Limb (tissue), 2 donors: ENCODE results near the gene KBTBD13.
"Not testable (repeated sequence)": the region's sequence is repeated elsewhere in the genome, so short reads cannot be mapped to it uniquely, and the experiment has no call there.

Source experiments
- DNase-seq, 2 donors: peaks; one replicate each; pipeline ENCODE4 v3.0.0-alpha.2; 2016; ENCODE audit errors: extremely low spot score in 2 of 2

Gene KBTBD13

GRCh38 chr15:65076486-65077290 is at the start of gene KBTBD13:
Gene KBTBD13, plus strand, starts transcription at chr15:65076746. Its CDS starts 70 bp downstream, at chr15:65076816.
- DNase-seq: no peak

GRCh38 chr15:65026756-65027155 is 49.8 kb upstream of the KBTBD13 start:
- DNase-seq: no peak

GRCh38 chr15:65027593-65027992 is 49.0 kb upstream of the KBTBD13 start:
- no peak for DNase-seq

- DNase-seq: no peak
These were observed 48.2 kb upstream of the KBTBD13 start for GRCh38 chr15:65028338-65028737.

- DNase-seq: peak; percentile 86 to 95
These were observed 47.4 kb upstream of the KBTBD13 start, which contains the start of gene MTFMT for GRCh38 chr15:65028921-65029735. Gene MTFMT, minus strand, starts transcription at chr15:65029639. Its CDS starts 26 bp downstream, at chr15:65029613.

GRCh38 chr15:65029736-65030208 is 46.8 kb upstream of the KBTBD13 start:
- no peak for DNase-seq

- DNase-seq: no peak
These were observed 43.6 kb upstream of the KBTBD13 start for GRCh38 chr15:65032801-65033537.

GRCh38 chr15:65033659-65034269 is 42.8 kb upstream of the KBTBD13 start:
- DNase-seq: peak in 1 of 2 donors; percentile 62

GRCh38 chr15:65034719-65035118 is 41.8 kb upstream of the KBTBD13 start:
- no peak for DNase-seq

GRCh38 chr15:65037309-65037708 is 39.2 kb upstream of the KBTBD13 start:
- DNase-seq: no peak

GRCh38 chr15:65038428-65038827 is 38.1 kb upstream of the KBTBD13 start:
- no peak for DNase-seq

- no peak for DNase-seq
These were observed 37.7 kb upstream of the KBTBD13 start for GRCh38 chr15:65038836-65039235.

GRCh38 chr15:65040461-65040860 is 36.1 kb upstream of the KBTBD13 start:
- DNase-seq: no peak

GRCh38 chr15:65041787-65042186 is 34.8 kb upstream of the KBTBD13 start:
- DNase-seq: no peak

GRCh38 chr15:65042776-65043327 is 33.7 kb upstream of the KBTBD13 start:
- DNase-seq: no peak

GRCh38 chr15:65044218-65044617 is 32.3 kb upstream of the KBTBD13 start:
- DNase-seq: not testable (repeated sequence)

GRCh38 chr15:65044724-65045481 is 31.6 kb upstream of the KBTBD13 start, which contains the start of gene SLC51B:
Gene SLC51B, plus strand, starts transcription at chr15:65045387. Its CDS starts 4,618 bp downstream, at chr15:65050005.
- no peak for DNase-seq

- no peak for DNase-seq
These were observed 28.3 kb upstream of the KBTBD13 start for GRCh38 chr15:65048241-65048640.

GRCh38 chr15:65049418-65049840 is 27.1 kb upstream of the KBTBD13 start:
- DNase-seq: peak; percentile 79 to 93

GRCh38 chr15:65050270-65050669 is 26.3 kb upstream of the KBTBD13 start:
- DNase-seq: no peak
